ENCODE measurements around the gene RUFY1.
"Not testable (repeated sequence)": the region's sequence is repeated elsewhere in the genome, so short reads cannot be mapped to it uniquely, and the experiment has no call there.

The RUFY1 gene

GRCh38 chr5:179653135-179653534, 102.8 kb downstream of the RUFY1 start:
- H3K4me1 Mint-ChIP-seq; H3K27me3 Mint-ChIP-seq (ENCODE audit: low read depth, poor library complexity): not testable (repeated sequence)

GRCh38 chr5:179657302-179658178, 107.2 kb downstream of the RUFY1 start:
- not testable (repeated sequence) for DNase-seq; H3K9me3 Mint-ChIP-seq; H3K4me1 Mint-ChIP-seq; H3K4me3 Mint-ChIP-seq; H3K27me3 Mint-ChIP-seq (ENCODE audit: low read depth, poor library complexity); H3K36me3 Mint-ChIP-seq (ENCODE audit: low read depth); H3K27ac Mint-ChIP-seq

More at GRCh38 chr5:179653135-179653534, 102.8 kb downstream of the RUFY1 start:
- H3K9me3 Mint-ChIP-seq: peaks cover 17% of the 10 kb centered on the region
- H3K4me3 Mint-ChIP-seq; DNase-seq; H3K36me3 Mint-ChIP-seq (ENCODE audit: low read depth); H3K27ac Mint-ChIP-seq: not testable (repeated sequence)

- not testable (repeated sequence) for H3K36me3 Mint-ChIP-seq (ENCODE audit: low read depth); H3K27ac Mint-ChIP-seq; H3K9me3 Mint-ChIP-seq; H3K4me1 Mint-ChIP-seq; H3K27me3 Mint-ChIP-seq (ENCODE audit: low read depth, poor library complexity); DNase-seq
- peak overlapping the region; percentile 82 for H3K4me3 Mint-ChIP-seq
Observed at GRCh38 chr5:179658179-179658856, 108.0 kb downstream of the RUFY1 start.

All from nephron progenitor cell (in vitro differentiated cells).